Ovary (tissue), 9 donors: ENCODE results near the gene BRSK2. TPM values are rescaled to one million over a fixed set of nuclear protein-coding genes. Genes with fewer than 3 reads are reported as not detected.
"Not testable (repeated sequence)": the region's sequence is repeated elsewhere in the genome, so short reads cannot be mapped to it uniquely, and the experiment has no call there.

Experiments used
- DNase-seq, 5 donors: peaks; one replicate each; pipeline ENCODE4 v3.0.0-alpha.2; 2019 to 2020
- H3K27ac ChIP-seq, 2 donors: fragments of 200-600 bp; one replicate each; pipeline versions ENCODE4 v1.5.1 to v1.8.0; 2019 to 2022
- H3K27me3 ChIP-seq: fragments of 200-600 bp; one replicate; pipeline ENCODE4 v1.8.0; 2022
- H3K36me3 ChIP-seq: fragments of 200-600 bp; sonication (generic); one replicate; pipeline ENCODE4 v1.5.1; 2019
- H3K4me1 ChIP-seq: one replicate; pipeline ENCODE4 v1.8.1; 2013; ENCODE audit warnings: mild to moderate bottlenecking, moderate library complexity; ENCODE audit not compliant: insufficient read depth
- H3K4me3 ChIP-seq: fragments of 200-600 bp; sonication (generic); one replicate; pipeline ENCODE4 v1.5.1; 2017
- H3K9me3 ChIP-seq, 2 donors: fragments of 200-600 bp in 1 of 2; sonication (generic) in 1 of 2; one replicate each; pipeline versions ENCODE4 v1.5.1 to v1.8.1; 2013 to 2019; ENCODE audit warnings: mild to moderate bottlenecking in 1 of 2, moderate library complexity in 1 of 2
- EP300 ChIP-seq: sonication (generic); formaldehyde crosslinking; IDR thresholded peaks from one replicate; pipeline ENCODE4 v1.6.1; 2017; ENCODE audit warnings: antibody characterized with exemption
- POLR2A ChIP-seq: fragments of 450-650 bp; IDR thresholded peaks from one replicate; pipeline ENCODE4 v1.6.1; 2017; ENCODE audit warnings: antibody characterized with exemption, mild to moderate bottlenecking, moderate library complexity
- WGBS, 3 donors: extraction: QIAGEN DNeasy Blood & Tissue Kit in 1 of 3; methylation state at CpG; one replicate each; pipeline versions ENCODE4 v1.1.5 to v1.1.7; 2013 to 2017; 5-methylcytosine and 5-hydroxymethylcytosine counted together
- intact Hi-C, 4 donors: fragments of 100-400 bp; cut with DNase I; formaldehyde crosslinking; loops; one replicate each; pipeline versions ENCODE4 v1.11.0 to v1.15.1; 2022 to 2023
- polyA plus RNA-seq, 2 donors: library from polyadenylated mRNA; stranded (reverse); fragments of 200-250 nt in 1 of 2; fragments of 350-450 nt in 1 of 2; fragmentation: Illumina TruSeq in 1 of 2; extraction: RNeasy Lipid Tissue Mini Kit (QIAGEN cat#74804) in 1 of 2; gene quantifications; one replicate each; pipeline ENCODE4 v1.2.3, GENCODE V29; 2013 to 2014
- total RNA-seq, 7 donors: library from RNA; depleted of rRNA in 2 of 7; stranded (reverse); fragments of >200 nt in 2 of 7; fragmentation: NEBNext Ultra II Directional in 3 of 7; extraction: Animal tissue kit (Norgen Biotek cat#: 25700) in 3 of 7; gene quantifications; one replicate each; pipeline versions ENCODE4 v1.1.0 to v1.2.4, GENCODE V29; 2016 to 2023
- TF ChIP-seq, protein P1 (sequence below), 3 donors: fragments of 450-650 bp in 2 of 3; fragments of 200-600 bp in 1 of 3; IDR thresholded peaks; one replicate each; pipeline versions ENCODE4 v1.5.1 to v1.8.0; 2016 to 2022; ENCODE audit warnings: antibody characterized with exemption in 3 of 3, mild to moderate bottlenecking in 1 of 3
- donor health status: DM: no; HTN: no; CAD: no; lungs with moderate emphysema.
- donor health status: DM: no; HTN: no; CAD: no.
- donor health status: Bipolar disorder and iron deficiency.
- donor health status: DM: yes; HTN: yes; CAD: no.
- donor health status: DM: no; HTN: no; CAD: no.
- donor health status: DM: yes; HTN: yes; CAD: no.

Gene BRSK2
- total and polyA plus RNA-seq, 9 donors, result 0.22 to 1.5 (median 0.52) TPM

DNA sequence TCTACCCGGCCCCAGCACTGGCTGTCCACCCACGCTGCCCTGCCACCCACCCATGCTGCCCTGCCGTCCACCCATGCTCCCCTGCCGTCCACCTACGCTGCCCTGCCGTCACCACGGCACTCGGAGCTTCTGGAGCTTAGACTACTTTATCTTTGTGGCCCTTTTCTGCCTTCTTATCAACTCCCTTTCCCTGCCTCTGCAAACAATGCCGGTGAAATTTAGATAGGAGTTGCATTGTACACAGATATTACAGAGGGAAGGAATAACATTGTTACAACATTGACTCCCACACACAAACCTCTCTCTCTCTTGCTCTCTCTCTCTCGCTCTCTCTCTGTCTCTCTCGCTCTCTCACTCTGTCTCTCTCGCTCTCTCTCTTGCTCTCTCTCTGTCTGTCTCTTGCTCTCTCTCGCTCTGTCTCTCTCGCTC is 33.7 kb upstream of the BRSK2 start:
- WGBS, 3 donors, result 8 to 22% (median 9%) methylated on average over 14 of the region's 14 CpGs
- no peak for DNase-seq
- no peaks in the 10 kb centered on the region for H3K36me3 ChIP-seq
- no peaks in the 10 kb centered on the region for H3K27me3 ChIP-seq
- H3K27ac ChIP-seq, result no peak overlapping the region
- intact Hi-C loops, result no loop called here
- H3K4me1 ChIP-seq, result no peaks in the 10 kb centered on the region
- no peaks in the 10 kb centered on the region for H3K9me3 ChIP-seq
- TF ChIP-seq, protein P1, sequence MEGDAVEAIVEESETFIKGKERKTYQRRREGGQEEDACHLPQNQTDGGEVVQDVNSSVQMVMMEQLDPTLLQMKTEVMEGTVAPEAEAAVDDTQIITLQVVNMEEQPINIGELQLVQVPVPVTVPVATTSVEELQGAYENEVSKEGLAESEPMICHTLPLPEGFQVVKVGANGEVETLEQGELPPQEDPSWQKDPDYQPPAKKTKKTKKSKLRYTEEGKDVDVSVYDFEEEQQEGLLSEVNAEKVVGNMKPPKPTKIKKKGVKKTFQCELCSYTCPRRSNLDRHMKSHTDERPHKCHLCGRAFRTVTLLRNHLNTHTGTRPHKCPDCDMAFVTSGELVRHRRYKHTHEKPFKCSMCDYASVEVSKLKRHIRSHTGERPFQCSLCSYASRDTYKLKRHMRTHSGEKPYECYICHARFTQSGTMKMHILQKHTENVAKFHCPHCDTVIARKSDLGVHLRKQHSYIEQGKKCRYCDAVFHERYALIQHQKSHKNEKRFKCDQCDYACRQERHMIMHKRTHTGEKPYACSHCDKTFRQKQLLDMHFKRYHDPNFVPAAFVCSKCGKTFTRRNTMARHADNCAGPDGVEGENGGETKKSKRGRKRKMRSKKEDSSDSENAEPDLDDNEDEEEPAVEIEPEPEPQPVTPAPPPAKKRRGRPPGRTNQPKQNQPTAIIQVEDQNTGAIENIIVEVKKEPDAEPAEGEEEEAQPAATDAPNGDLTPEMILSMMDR (IDR thresholded peaks at IDR 0.05), result no peak
- H3K4me3 ChIP-seq, result no peak overlapping the region

DNA sequence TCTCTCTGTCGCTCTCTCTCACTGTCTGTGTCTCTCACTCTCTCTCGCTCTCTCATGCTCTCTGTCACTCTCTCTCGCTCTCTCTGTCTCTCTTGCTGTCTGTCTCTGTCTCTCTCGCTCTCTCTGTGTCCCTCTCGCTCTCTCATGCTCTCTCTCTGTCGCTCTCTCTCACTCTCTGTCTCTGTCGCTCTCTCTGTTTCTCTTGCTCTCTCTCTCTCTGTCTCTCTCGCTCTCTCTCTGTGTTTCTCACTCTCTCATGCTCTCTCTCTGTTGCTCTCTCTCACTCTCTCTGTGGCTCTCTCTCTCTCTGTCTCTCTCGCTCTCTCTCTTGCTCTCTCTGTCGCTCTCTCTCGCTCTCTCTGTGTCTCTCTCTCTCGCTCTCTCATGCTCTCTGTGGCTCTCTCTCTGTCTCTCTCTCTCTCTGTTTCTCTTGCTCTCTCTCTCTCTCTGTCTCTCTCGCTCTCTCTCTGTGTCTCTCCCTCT is 33.2 kb upstream of the BRSK2 start:
- no peak for DNase-seq
- H3K4me1 ChIP-seq, result no peaks in the 10 kb centered on the region
- no peak overlapping the region for H3K4me3 ChIP-seq
- TF ChIP-seq POLR2A (no peak), EP300 (no peak)
- TF ChIP-seq, protein P1 (IDR thresholded peaks at IDR 0.05), result no peak
- no peak overlapping the region for H3K27ac ChIP-seq
- intact Hi-C loops, result no loop called here
- H3K36me3 ChIP-seq, result no peaks in the 10 kb centered on the region
- no peaks in the 10 kb centered on the region for H3K27me3 ChIP-seq
- 77 to 86% (median 83%) methylated on average over 13 of the region's 13 CpGs for WGBS, 3 donors
- H3K9me3 ChIP-seq, result no peaks in the 10 kb centered on the region

DNA sequence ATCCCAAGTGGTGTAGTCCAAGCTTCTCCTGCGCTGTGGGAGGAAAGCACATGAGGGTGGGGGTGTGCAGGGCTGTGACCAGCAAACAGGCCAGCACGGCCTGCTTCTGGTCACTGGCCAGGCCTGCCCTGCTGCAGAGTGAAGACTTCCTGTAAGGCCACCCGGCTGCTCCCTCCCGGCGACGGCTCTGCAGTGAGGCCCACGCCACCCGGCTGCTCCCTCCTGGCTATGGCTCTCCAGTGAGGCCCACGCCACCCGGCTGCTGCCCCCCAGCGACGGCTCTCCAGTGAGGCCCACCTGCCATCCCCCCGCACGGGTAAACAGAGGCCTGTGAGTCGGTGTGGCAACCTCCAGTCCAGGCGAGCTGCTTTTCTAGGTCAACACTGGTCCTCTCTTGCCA is 31.4 kb upstream of the BRSK2 start:
- Histone ChIP-seq H3K9me3 (no peaks in the 10 kb centered on the region), H3K27me3 (no peaks in the 10 kb centered on the region), H3K4me3 (no peak overlapping the region), H3K36me3 (no peaks in the 10 kb centered on the region), H3K27ac (no peak overlapping the region), H3K4me1 (no peaks in the 10 kb centered on the region)
- intact Hi-C loops, result no loop called here
- TF ChIP-seq, protein P1 (IDR thresholded peaks at IDR 0.05), result no peak
- 25 to 44% (median 42%) methylated on average over 16 of the region's 16 CpGs for WGBS, 3 donors
- no peak for DNase-seq

DNA sequence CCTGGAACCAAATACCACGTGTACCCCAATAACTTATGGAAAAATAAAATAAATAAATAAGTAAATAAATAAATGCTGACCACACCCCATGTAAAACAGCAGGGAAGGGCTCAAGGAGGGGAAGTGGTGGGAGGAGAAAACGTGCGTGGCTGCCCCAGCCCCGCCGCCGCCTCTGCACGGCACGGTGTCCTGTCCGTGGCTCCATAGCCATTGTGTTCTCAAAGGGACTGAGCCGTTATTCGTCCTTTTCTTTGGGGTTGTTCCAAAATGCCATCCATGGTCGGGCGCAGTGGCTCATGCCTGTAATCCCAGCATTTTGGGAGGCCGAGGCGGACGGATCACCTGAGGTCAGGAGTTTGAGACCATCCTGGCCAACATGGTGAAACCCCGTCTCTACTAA is 30.8 kb upstream of the BRSK2 start:
- not testable (repeated sequence) for DNase-seq

DNA sequence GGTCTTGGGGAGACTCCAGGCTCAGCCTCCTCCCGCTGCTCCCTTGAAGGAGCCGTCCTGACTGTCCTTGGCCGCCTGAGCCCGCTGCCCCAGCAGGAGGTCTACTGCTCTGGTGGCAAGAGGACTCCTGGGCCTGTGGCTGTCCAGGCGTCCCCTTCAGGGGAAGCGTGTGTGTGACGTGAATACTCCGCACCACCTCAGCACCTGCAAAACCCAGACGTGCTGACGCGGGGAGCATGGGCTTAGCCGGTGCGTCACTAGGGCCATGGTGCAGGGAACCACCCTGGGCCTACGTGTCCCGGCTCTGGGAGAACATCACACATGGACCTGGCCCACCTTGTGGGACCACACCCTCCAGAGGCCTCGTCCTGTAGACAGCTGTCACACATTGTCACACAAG is 30.2 kb upstream of the BRSK2 start:
- no peak for DNase-seq
- 89 to 95% (median 89%) methylated on average over 11 to 16 of the region's 16 CpGs for WGBS, 3 donors
- intact Hi-C loops, result no loop called here
- Histone ChIP-seq H3K4me3 (no peak overlapping the region), H3K27me3 (no peaks in the 10 kb centered on the region), H3K36me3 (no peaks in the 10 kb centered on the region), H3K4me1 (no peaks in the 10 kb centered on the region), H3K27ac (no peak overlapping the region), H3K9me3 (no peaks in the 10 kb centered on the region)
- TF ChIP-seq EP300, result no peak
- no peak for TF ChIP-seq POLR2A
- TF ChIP-seq, protein P1 (IDR thresholded peaks at IDR 0.05), result no peak

More for the DNA sequence above, 30.8 kb upstream of the BRSK2 start:
- H3K4me1 ChIP-seq, H3K27ac ChIP-seq, H3K27me3 ChIP-seq, H3K9me3 ChIP-seq, intact Hi-C loops, H3K36me3 ChIP-seq, H3K4me3 ChIP-seq: not testable (repeated sequence)
- 92 to 94% (median 94%) methylated on average over 17 of the region's 17 CpGs for WGBS, 3 donors
